HG02938 (cell line): Measurements from ENCODE around the gene FBXL13.
"Not testable (repeated sequence)": the region's sequence is repeated elsewhere in the genome, so short reads cannot be mapped to it uniquely, and the experiment has no call there.

Experiments used
- ATAC-seq: cut with Tn5 transposase; IDR thresholded peaks from one replicate; pipeline ENCODE4 v1.9.1; 2021; ENCODE audit warnings: mild to moderate bottlenecking, moderate library complexity; ENCODE audit not compliant: unreplicated experiment

The FBXL13 gene

GRCh38 chr7:102988088-102988487 lies 86.5 kb downstream of the FBXL13 start:
- ATAC-seq, result no peak

- no peak for ATAC-seq
These were observed 89.3 kb downstream of the FBXL13 start for GRCh38 chr7:102985176-102985783.

GRCh38 chr7:102983602-102984001 lies 91.0 kb downstream of the FBXL13 start:
- ATAC-seq, result no peak

DNA sequence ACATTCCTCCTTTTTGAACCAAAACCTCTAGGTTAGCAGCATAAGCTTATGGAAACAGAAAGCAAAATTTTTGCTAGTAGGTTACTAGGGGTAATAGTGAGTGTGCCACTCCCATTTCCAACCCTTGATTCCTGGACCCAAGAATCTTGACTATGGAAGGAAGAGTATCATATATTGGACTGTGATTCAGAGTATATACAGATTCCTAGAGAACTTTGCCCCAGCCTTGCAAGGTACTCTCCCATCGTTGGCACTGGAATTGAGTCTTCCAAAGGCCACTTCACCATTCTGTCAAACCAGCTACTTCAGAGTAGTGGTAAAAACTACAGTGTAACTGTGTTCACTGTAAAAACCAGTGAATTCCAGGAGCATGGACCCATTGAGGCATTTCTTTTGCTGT lies 92.4 kb downstream of the FBXL13 start:
- ATAC-seq, result no peak

GRCh38 chr7:102981451-102981850 lies 93.1 kb downstream of the FBXL13 start:
- no peak for ATAC-seq

DNA sequence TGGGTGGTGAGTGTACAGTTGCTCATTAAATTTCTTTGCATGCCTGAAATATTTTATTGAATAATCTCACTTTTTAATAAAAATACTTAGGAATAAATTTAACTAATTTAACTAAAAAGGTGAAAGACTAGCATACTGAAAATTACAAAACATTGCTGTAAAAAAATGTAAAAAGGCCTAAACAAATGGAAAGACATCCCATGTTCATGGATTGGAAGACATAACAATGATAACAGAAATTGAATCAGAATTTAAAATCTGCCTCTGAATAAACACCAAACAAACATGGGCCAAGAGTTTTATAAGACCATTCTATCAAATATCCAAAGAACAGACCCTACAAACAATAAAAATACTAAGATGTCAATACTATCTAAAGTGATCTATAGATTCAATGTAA lies 94.9 kb downstream of the FBXL13 start:
- ATAC-seq, result no peak

GRCh38 chr7:102978284-102978683 lies 96.3 kb downstream of the FBXL13 start:
- ATAC-seq, result no peak

DNA sequence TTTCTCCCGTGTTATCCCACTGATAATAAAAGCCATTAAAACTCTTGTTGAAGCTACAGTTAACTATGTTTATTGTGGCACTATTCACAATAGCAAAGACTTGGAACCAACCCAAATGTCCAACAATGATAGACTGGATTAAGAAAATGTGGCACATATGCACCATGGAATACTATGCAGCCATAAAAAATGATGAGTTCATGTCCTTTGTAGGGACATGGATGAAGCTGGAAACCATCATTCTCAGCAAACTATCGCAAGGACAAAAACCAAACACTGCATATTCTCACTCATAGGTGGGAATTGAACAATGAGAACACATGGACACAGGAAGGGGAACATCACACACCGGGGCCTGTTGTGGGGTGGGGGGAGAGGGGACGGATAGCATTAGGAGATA lies 97.0 kb downstream of the FBXL13 start:
- ATAC-seq, result not testable (repeated sequence)

GRCh38 chr7:102976493-102976892 lies 98.1 kb downstream of the FBXL13 start:
- ATAC-seq, result no peak

GRCh38 chr7:102975854-102976253 lies 98.7 kb downstream of the FBXL13 start:
- no peak for ATAC-seq

DNA sequence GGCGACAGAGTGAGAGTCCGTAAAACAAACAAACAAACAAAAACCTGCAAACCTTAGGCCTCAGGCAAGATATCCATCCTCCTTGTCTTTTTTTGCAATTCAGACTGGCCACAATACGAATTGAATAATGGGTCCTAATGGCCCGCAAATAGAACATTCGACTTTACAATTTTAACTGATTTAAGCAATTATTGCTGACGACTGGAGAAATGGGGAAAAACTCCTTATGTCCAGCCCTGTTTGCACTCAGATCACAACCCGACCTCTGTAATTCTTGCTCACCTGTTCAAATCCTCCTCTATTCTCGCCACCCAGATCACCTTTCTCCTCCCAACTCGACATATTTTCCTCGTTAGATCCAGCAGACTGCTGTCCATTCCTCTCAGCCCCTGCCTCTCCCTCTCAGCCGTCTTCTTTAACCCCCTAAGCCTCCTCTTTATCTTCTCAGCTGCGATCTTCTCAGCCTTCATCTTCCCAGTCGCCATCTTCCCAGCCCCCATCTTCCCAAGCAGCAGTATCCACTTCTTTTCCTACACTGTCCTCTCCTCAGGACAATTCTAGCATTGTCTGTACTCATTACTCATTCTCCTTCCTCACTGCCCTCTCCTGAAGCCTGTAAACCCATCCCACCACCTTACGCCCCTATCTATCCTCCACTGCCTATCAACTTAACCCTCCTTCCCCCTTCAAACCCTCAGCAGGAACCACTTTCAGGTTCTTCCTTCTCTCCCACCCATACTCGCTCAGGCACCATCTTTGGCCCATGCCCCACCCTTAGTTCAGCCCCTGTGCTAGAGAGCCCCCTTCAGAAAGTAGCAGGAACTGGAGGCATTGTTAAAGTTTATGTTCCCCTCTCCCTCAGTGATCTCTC lies 100.0 kb downstream of the FBXL13 start:
- no peak for ATAC-seq

- ATAC-seq, result no peak
These were observed 101.3 kb downstream of the FBXL13 start for GRCh38 chr7:102973096-102973802.

DNA sequence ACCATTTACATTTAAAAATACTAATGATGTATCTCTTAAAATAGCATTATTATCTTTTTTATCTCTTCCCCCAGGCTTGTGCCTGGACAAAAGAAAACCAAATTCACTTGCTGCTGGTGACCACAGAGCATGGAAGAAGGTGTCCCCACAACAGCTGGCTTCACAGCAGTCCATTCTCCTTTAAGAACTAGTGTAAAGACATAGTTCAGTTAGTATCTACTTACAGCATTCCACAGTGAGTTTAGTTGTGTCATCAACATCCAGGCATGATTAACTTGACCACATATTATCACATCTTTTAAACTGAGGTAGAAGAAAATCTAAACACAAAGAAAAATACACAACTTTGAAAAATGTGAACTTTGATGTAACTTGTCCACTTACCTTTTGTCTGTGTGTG lies 106.8 kb downstream of the FBXL13 start:
- no peak for ATAC-seq

GRCh38 chr7:102966465-102966864 lies 108.1 kb downstream of the FBXL13 start:
- no peak for ATAC-seq

GRCh38 chr7:102961993-102962392 lies 112.6 kb downstream of the FBXL13 start:
- not testable (repeated sequence) for ATAC-seq

DNA sequence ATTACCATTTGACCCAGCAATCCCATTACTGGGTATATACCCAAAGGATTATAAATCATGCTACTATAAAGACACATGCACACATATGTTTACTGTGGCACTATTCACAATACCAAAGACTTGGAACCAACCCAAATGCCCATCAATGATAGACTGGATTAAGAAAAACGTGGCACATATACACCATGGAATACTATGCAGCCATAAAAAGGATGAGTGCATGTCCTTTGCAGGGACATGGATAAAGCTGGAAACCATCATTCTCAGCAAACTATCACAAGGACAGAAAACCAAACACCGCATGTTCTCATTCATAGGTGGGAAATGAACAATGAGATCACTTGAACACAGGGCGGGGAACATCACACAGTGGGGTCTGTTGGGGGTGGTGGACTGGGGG lies 116.6 kb downstream of the FBXL13 start:
- ATAC-seq, result not testable (repeated sequence)

DNA sequence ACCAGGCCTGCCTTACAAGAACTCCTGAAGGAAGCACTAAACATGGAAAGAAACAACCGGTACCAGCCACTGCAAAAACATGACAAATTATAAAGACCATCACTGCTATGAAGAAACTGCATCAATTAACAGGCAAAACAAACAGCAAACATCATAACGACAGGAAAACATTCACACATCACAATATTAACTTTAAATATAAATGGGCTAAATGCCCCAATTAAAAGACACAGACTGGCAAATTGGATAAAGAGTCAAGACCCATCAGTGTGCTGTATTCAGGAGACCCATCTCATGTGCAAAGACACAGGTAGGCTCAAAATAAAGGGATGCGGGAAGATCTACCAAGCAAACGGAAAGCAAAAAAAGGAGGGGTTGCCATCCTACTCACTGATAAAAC lies 120.2 kb downstream of the FBXL13 start:
- not testable (repeated sequence) for ATAC-seq

DNA sequence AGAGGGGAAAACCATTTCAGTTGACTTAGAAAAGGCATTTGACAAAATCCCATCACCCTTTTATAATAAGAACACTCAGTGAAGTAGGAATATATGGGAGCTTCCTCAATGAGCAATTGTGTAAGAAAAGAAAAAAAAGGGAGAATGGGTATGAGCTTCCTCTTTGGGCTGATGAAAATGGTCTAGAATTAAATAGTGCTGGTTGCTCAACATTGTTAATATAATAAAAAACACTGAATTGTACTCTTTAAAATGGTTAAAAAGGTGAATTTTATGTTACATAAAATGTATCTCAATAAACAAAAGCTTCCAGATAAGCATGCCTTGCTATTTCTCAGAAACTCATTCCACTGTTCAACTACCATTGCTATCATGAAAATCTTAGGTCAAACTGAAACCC lies 121.2 kb downstream of the FBXL13 start:
- ATAC-seq, result no peak

- ATAC-seq, result no peak
These were observed 122.8 kb downstream of the FBXL13 start for GRCh38 chr7:102951839-102952238.

DNA sequence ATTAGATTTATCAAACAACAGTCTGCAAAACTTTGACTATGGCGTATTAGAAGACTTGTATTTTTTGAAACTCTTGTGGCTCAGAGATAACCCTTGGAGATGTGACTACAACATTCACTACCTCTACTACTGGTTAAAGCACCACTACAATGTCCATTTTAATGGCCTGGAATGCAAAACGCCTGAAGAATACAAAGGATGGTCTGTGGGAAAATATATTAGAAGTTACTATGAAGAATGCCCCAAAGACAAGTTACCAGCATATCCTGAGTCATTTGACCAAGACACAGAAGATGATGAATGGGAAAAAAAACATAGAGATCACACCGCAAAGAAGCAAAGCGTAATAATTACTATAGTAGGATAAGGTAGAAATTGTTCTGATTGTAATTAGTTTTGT lies 130.4 kb downstream of the FBXL13 start:
- no peak for ATAC-seq

DNA sequence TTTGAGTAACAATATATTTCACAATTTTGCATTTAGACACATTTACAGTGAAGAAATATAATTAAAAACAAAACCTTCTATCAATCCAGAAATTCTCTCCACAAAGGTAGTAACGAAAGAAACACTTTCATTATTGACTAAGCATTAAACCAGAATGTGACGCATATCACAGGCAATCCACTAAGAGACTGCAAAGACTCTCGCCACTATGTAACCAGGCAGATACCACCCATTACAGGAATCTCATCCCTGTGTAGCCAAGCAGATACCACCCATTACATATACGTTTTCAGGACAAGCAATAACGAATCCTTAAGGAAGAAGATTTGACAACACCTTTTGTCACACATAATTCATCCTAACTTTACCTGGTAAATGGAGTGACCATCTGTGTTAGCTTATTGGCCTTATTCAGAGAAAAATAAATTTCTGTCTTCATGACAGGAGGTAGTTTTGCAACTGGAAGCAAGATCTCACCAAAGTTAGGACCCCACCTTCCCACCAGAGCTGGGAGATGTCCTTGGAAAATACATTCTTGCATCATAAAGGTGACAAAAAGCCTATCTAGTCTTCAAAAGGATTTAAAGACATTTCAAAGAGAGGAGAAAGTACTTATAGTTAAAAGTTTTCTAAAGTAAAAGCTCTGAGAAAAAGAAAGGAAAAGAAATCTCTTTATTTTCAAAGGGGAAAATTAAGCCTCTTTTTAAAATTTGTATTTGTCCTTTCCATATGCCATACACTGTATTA lies 131.0 kb downstream of the FBXL13 start:
- no peak for ATAC-seq
